ENCODE results near the gene TMEM119.
A peak's percentile ranks its signal among the peaks of the same experiment; 100 is the strongest.
"Not testable (repeated sequence)": the region's sequence is repeated elsewhere in the genome, so short reads cannot be mapped to it uniquely, and the experiment has no call there.

The TMEM119 gene

GRCh38 chr12:108581311-108582227 lies 16.3 kb downstream of the TMEM119 start:
- no peak for DNase-seq

GRCh38 chr12:108580531-108580930 lies 17.4 kb downstream of the TMEM119 start:
- DNase-seq: no peak

- DNase-seq: no peak
These were observed 19.1 kb downstream of the TMEM119 start for GRCh38 chr12:108578813-108579212.

GRCh38 chr12:108578264-108578663 lies 19.6 kb downstream of the TMEM119 start:
- no peak for DNase-seq

GRCh38 chr12:108577458-108577857 lies 20.4 kb downstream of the TMEM119 start:
- DNase-seq: no peak

GRCh38 chr12:108576660-108577234 lies 21.1 kb downstream of the TMEM119 start:
- DNase-seq: no peak

- no peak for DNase-seq
These were observed 22.5 kb downstream of the TMEM119 start for GRCh38 chr12:108575199-108575912.

GRCh38 chr12:108574276-108574675 lies 23.6 kb downstream of the TMEM119 start:
- DNase-seq: not testable (repeated sequence)

GRCh38 chr12:108573317-108573716 lies 24.6 kb downstream of the TMEM119 start:
- DNase-seq: no peak

GRCh38 chr12:108572166-108572790 lies 25.6 kb downstream of the TMEM119 start:
- DNase-seq: no peak

GRCh38 chr12:108571609-108572165 lies 26.2 kb downstream of the TMEM119 start:
- DNase-seq: no peak

- DNase-seq: peak; percentile 35
These were observed 26.9 kb downstream of the TMEM119 start for GRCh38 chr12:108570743-108571608.

- DNase-seq: peak; percentile 78
These were observed 29.3 kb downstream of the TMEM119 start for GRCh38 chr12:108568338-108569154.

- no peak for DNase-seq
These were observed 30.2 kb downstream of the TMEM119 start for GRCh38 chr12:108567406-108568337.

GRCh38 chr12:108566452-108566851 lies 31.4 kb downstream of the TMEM119 start:
- DNase-seq: no peak

GRCh38 chr12:108565976-108566375 lies 31.9 kb downstream of the TMEM119 start:
- peak; percentile 60 for DNase-seq

GRCh38 chr12:108565146-108565545 lies 32.7 kb downstream of the TMEM119 start:
- no peak for DNase-seq

- DNase-seq: no peak
These were observed 33.2 kb downstream of the TMEM119 start for GRCh38 chr12:108564724-108565123.

GRCh38 chr12:108563804-108564151 lies 34.1 kb downstream of the TMEM119 start:
- no peak for DNase-seq

Measured in CD4-positive, alpha-beta T cell treated with Interleukin-17A for 1 hour (primary cell).